Breast epithelium (tissue), 3 donors: ENCODE results near the gene PDGFB.

ENCODE experiments used
- POLR2AphosphoS5 ChIP-seq, 3 donors: sonication (generic); formaldehyde crosslinking; IDR thresholded peaks; one replicate each; pipeline ENCODE4 v1.6.1; 2017; ENCODE audit warnings: antibody characterized with exemption in 3 of 3
- TF ChIP-seq, protein P1 (sequence below), 3 donors: fragments of 450-650 bp; IDR thresholded peaks; one replicate each; pipeline ENCODE4 v1.5.1; 2016 to 2017; ENCODE audit warnings: antibody characterized with exemption in 3 of 3, mild to moderate bottlenecking in 3 of 3, moderate library complexity in 3 of 3

DNA sequence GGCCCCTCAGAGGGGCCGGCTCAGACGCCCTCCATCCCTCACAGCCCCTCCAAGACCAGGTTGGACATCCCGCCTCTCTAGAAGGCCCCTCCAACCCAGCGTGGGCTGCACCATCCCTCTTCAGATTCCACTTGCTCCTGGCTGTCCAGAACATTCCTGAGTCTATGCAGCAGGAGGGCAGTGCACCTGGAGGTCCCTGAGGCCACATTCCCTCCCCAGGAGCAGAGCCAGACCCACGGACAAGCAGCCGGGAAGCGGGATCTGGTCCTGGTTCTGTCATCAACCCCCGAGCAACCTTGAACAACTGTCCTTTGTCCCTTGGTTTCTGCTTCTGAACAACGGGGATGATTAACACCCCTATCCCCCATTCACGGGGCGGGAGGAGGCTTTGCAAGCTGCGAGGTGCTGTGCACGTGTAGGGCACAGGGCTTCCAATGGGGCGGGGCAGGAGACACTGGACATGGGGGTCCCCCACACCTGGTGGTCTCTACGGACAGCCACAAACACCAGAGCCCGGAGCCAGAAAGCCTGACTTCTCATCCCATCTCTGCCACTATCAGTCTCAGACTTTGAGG is 13.2 kb upstream of the PDGFB start:
- TF ChIP-seq, protein P1, sequence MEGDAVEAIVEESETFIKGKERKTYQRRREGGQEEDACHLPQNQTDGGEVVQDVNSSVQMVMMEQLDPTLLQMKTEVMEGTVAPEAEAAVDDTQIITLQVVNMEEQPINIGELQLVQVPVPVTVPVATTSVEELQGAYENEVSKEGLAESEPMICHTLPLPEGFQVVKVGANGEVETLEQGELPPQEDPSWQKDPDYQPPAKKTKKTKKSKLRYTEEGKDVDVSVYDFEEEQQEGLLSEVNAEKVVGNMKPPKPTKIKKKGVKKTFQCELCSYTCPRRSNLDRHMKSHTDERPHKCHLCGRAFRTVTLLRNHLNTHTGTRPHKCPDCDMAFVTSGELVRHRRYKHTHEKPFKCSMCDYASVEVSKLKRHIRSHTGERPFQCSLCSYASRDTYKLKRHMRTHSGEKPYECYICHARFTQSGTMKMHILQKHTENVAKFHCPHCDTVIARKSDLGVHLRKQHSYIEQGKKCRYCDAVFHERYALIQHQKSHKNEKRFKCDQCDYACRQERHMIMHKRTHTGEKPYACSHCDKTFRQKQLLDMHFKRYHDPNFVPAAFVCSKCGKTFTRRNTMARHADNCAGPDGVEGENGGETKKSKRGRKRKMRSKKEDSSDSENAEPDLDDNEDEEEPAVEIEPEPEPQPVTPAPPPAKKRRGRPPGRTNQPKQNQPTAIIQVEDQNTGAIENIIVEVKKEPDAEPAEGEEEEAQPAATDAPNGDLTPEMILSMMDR (IDR thresholded peaks at IDR 0.05), result no peak
- peak in 1 of 3 donors; percentile 18 for TF ChIP-seq POLR2AphosphoS5 (IDR thresholded peaks at IDR 0.05)
